HG03457 (cell line): ENCODE results near the gene MICAL3.

Experiments
- ATAC-seq: cut with Tn5 transposase; IDR thresholded peaks from one replicate; pipeline ENCODE4 v1.9.1; 2021; ENCODE audit warnings: moderate number of reproducible peaks; ENCODE audit not compliant: unreplicated experiment

The MICAL3 gene

DNA sequence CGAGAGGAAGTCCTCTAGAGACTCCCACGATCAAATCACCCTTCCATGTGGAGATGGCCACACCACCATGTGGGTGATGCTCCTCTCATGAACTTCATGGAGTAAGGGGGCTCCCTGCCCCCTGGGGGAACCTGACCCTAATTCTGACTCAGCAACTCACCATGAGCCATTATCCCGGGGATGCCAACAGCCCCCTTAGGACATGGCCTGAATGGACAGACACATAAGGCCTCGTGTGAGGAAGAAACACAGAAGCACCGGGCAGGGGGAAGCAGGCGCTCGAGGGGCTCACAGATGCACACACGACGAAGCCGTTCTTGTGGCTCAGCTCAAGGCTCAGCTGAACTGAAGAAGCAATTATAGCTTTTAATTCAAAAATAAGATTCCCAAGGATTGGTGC lies 150.6 kb downstream of the MICAL3 start:
- no peak for ATAC-seq

DNA sequence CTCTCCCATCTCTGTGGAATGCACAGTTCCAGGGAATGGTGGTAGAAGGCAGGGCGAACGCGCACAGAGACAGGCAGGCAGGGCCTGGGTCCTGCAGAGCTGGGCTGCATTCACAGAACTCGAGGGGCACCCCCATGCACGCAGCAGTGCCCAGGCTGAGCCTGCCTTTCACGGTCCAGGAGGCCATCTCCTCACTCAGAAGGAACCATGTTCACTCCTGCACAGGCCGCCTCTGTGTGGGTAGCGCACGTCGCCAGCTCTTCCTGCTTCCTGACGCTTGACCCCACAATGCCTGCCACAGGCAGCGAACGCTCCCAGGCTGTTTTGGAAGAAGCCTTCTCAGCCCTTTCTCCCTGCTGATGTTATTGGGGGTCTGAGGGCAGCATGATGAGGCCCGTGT lies 151.2 kb downstream of the MICAL3 start:
- ATAC-seq, result no peak

DNA sequence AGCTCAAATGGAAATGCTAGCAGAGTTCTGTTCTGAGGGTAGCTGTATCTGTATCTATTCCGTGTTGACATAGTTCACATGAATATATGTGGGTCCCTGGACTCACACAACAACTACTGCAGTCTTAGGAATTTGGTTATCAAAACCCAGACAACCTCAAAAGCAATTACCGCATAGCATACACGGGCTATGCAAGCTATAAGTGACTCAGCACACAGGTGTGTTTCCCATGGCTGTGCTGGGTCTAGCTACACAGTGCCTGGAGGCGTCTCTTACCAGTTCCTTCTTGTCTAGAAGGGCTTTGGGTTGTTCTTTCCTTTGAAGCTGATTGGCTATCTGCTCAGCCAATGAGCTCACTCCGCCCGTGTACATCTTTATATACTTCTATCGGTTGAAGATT lies 151.9 kb downstream of the MICAL3 start:
- no peak for ATAC-seq

DNA sequence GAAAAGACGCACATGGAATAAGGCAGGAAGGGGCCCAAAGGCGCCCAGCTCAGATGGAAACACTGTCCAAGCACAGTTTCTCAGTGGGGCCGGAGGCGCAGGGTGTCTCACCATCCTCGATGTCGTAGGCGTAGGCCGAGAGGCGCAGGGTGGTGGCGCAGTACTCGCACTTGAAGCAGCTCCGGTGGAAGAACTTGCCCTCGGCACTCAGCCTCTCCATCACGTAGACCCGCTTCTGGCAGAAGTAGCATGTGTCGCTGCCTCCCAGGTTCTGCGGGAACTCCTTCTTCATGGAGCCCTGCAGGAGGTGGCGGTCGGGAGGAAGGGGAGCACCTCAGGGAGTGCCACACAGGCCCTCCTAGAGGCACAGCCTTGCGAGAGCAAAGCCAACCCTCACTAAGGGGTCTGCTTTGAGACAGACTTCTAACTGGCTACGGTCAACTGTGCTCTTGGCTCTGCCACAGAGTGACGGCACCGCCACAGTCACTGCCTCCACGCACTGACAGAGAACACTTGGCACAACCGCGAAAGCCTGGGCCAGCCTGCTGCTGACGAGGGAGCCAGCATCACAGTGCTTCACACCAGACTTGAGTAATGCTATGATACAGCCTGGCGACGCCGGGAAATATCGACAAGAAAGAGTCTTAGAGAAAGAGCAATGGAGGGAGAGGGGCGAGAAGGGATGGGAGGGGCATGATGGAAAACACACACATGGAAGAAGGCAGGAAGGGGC lies 152.5 kb downstream of the MICAL3 start:
- no peak for ATAC-seq

DNA sequence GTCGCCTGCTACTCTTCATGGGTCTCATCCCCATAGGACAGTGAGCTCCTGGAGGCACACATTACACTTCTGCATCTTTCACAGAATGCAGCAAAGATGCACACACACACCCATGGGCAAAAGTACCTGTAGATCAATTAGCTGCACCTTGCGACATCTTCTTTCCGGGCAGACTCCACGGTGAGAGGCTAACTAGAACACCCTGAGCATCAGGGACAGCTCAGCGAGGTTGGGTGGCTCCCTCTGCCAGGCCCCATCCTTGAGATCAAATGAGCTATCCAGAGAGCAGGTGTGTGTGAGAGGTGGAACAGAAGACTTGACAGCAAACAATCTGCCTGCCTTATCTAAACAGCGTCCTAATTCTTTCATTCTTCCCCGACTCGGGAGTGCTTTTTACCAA lies 154.0 kb downstream of the MICAL3 start:
- ATAC-seq, result no peak

DNA sequence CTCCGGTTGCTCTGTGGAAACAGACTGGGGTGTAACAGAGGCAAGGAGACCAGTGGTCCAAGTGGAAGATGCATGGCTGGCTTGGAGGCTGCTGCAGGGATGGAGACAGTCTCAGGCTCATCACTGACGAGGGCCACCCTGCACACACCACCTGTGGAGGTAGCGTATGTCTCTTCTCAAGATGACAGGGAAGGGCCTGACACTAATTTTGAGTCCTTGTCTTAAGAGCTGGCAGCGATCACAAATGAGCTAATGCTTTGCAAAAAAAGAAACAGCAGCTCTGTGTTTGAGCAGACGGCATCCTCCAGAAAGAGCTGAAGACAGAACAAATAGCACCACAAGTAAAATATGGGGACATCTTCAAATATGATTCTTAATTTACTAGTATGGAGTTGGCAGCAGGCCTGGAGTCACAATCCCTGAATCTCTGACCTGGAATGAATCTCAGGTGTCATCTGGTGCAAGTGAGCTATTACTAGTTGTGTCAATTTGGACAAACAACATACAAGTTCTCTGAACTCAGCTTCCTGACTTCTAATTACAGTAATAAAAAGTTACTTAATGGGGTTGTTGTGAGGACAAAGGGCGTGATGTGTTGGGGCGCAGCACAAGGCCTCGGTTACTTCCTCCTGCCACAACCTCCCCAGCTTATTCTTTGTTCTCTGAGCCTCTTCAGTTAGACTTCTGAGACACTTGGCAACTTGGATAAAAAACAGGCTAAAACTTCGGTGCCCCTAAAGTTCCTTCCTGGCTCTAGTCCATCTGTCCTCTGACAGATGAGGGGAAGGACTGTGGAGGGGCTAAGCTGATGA lies 154.9 kb downstream of the MICAL3 start:
- no peak for ATAC-seq

DNA sequence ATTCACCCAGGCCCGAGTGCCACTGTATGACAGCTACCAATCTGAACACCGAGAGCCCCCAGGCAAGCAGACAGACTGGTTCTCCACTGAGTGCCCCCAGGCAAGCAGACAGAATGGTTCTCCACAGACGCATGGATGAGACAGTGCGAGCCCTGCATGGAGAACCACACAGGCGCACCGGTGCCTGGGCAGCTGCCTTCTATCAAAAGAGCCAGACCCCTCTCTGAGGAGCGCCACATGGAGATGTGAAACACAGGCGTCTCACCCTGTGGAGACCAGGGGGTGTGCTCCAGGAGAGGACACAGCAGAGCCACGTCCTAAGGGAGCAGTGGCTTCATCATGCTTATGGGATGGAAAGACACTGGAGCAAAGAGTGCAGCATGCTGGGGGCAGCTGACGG lies 155.6 kb downstream of the MICAL3 start:
- no peak for ATAC-seq

GRCh38 chr22:17867160-17867785 lies 157.1 kb downstream of the MICAL3 start:
- no peak for ATAC-seq

DNA sequence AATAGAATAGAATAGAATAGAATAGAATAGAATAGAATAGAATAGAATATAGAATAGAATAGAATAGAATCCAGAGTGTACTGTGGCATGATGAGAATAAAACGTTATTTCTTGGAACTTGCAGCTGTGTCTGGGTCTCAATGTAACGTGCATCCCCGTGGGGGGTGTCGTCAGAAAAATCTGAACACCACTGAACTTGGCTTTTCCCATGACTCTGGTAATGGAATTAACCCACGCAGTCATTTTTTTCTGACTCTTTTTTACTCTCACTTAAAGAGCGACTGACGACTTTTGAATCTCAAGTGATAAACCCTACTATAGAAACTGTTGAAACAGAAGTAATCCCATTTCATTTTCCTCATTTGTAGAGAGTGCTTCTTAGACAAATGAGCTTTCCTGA lies 157.7 kb downstream of the MICAL3 start:
- no peak for ATAC-seq

- no peak for ATAC-seq
These were observed 158.2 kb downstream of the MICAL3 start for GRCh38 chr22:17866127-17866526.

GRCh38 chr22:17865183-17866055 lies 158.9 kb downstream of the MICAL3 start:
- ATAC-seq, result no peak

DNA sequence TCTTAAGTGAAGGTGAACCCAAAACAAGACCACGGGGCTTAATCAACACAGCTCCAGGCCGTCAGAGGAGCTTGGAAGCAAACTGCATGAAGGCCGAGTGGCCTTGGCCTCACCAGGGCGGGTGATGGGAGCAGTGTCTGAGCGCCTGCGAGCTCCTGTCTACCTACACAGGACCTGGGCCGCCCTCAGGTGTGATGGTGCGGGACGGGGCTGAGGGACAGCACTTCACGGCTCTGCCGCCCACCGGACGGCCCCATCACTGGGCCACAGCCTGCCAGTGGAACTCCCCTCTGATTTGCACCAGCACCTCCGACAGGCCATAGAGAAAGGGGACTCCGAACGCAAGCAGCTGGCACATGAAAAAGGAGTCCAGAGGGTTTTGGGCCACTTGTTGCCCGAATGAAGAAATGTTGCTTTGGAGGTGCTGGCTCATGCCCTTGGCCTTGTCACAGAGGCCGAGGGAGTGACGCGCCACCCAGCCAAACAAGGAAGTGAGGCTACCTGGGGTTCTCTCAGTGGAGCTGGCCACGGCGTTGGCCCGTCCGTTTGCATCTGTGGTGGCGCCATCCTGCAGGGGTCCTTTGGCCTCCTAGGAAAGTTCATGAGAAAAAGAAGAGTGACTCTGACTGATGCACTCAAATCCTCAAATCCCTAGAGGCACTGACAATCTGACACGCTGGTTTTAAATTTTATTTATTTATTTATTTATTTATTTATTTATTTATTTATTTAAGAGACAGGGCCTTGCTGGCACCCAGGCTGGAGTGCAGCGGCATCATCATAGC lies 159.8 kb downstream of the MICAL3 start:
- ATAC-seq, result no peak

- ATAC-seq, result no peak
These were observed 161.6 kb downstream of the MICAL3 start for GRCh38 chr22:17862646-17863181.

DNA sequence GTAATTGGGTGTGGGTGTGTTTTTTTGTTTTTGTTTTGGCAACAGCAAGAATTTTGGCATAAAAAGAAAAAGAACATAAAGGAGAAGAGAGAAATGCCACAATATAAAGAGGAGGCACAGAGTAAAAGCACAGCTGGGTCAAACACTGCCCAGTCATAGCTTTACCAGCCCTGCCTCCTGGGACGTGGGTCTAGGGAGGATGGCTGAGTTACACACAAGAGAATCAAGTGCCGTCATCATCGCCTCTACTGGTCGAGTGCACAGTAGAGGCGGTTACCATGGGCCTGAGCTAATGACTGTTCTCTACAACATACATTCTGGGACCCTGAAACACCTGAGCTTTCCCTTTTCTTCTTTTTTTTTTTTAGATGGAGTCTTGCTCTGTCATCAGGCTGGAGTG lies 162.5 kb downstream of the MICAL3 start:
- ATAC-seq, result no peak

GRCh38 chr22:17860220-17860965 lies 164.0 kb downstream of the MICAL3 start:
- no peak for ATAC-seq

- no peak for ATAC-seq
These were observed 166.3 kb downstream of the MICAL3 start for GRCh38 chr22:17858033-17858432.

DNA sequence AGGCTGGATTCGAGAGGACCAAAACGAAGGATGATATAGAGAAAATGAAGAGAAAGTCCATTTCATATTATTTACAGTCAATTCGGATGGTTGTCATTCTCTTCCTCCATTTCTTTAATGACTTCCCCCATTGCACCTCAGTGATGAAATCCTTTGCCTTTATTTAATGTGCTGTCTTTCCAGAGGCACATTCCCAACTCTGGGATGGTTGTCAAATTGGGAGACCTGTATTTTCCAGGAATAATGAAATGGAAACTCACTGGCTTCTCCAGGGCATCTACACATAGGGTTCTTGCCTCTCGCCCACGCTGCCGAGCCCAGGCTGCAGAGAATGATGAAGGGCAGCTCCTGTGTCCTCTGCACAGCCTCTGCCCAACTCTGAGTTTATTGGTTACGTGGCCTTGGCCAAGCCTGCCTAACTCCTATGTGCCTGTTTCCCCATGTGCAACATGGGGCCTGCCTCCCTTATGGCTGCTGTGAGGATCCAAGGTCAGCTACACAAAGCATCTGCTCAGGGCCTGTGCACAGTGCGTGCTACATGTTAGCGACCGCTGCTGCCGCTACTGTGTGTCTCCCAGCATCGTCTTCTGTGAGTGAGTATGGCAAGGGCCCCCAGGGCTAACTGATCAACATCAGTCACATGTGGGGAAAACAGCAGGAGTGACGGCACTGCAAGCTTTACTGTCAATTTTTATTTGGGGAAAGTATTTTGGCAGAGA lies 168.6 kb downstream of the MICAL3 start:
- no peak for ATAC-seq

DNA sequence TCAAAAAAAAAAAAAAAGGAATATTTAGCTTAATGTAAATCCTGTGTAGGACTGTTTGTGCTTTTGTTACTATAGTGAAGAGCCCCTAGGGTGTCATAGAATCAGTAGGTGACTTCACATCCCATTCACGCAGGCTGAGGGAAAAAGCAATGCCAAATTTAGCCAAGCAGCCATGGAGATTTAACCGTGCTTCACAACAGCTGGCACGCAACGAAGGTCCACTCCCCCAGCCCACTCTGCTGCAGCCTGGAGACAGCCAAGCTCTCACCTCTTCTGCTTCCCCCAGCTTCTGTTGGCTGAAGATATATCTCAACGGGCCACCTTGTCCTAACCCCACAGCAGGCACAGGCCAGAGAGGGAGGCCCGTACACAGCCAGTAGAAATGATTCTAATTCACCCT lies 171.3 kb downstream of the MICAL3 start:
- no peak for ATAC-seq

GRCh38 chr22:17851759-17852158 lies 172.6 kb downstream of the MICAL3 start:
- no peak for ATAC-seq
